Keratinocyte (primary cell): Measurements from ENCODE around the gene CASP7. TPM values are rescaled to one million over a fixed set of nuclear protein-coding genes. Genes with fewer than 3 reads are reported as not detected.

Experiments used
- DNase-seq: peaks from one replicate; pipeline ENCODE4 v3.0.0-alpha.2; 2011; ENCODE audit warnings: low read depth, missing footprints, low spot score
- FAIRE-seq: peaks from 2 replicates; lab custom pipeline; 2011; peaks lifted over from hg19 to GRCh38; lab: Jason Lieb, UNC
- H2AFZ ChIP-seq: 2 replicates; pipeline ENCODE4 v1.6.0; 2012; ENCODE audit warnings: low read length, control low read depth, inconsistent platforms; ENCODE audit not compliant: control insufficient read depth
- H3K27ac ChIP-seq: 2 replicates; pipeline ENCODE4 v1.5.1; 2011; ENCODE audit warnings: low read length; ENCODE audit not compliant: control insufficient read depth, insufficient read depth
- H3K27me3 ChIP-seq: 3 replicates; pipeline ENCODE4 v1.6.0; 2011; ENCODE audit warnings: low read length; ENCODE audit not compliant: control insufficient read depth, insufficient read depth; ENCODE audit errors: extremely low read depth
- H3K36me3 ChIP-seq, 2 experiments: 2 replicates in 1 of 2; 3 replicates in 1 of 2; pipeline ENCODE4 v1.5.1; 2011; ENCODE audit warnings: low read length in 2 of 2, mild to moderate bottlenecking in 1 of 2; ENCODE audit not compliant: control insufficient read depth in 2 of 2, insufficient read depth in 2 of 2; ENCODE audit errors: extremely low read depth in 1 of 2
- H3K4me1 ChIP-seq: 3 replicates; pipeline ENCODE4 v1.5.1; 2011; ENCODE audit warnings: low read length; ENCODE audit not compliant: control insufficient read depth, insufficient read depth; ENCODE audit errors: extremely low read depth
- H3K4me2 ChIP-seq: 3 replicates; pipeline ENCODE4 v1.6.0; 2011; ENCODE audit warnings: low read depth, low read length; ENCODE audit not compliant: control insufficient read depth, insufficient read depth; ENCODE audit errors: extremely low read depth
- H3K4me3 ChIP-seq, 3 experiments: fragments of 200-600 bp in 1 of 3; sonication (generic) in 1 of 3; 2 replicates in 2 of 3; 3 replicates in 1 of 3; pipeline ENCODE4 v1.5.1; 2011 to 2016; ENCODE audit warnings: low read length in 3 of 3, mild to moderate bottlenecking in 3 of 3, control low read depth in 2 of 3, inconsistent platforms in 1 of 3, low read depth in 1 of 3, mixed read lengths in 1 of 3, mixed run types in 1 of 3, moderate library complexity in 1 of 3; ENCODE audit not compliant: control insufficient read depth in 2 of 3, insufficient read depth in 2 of 3; ENCODE audit errors: extremely low read depth in 1 of 3
- H3K79me2 ChIP-seq: 2 replicates; pipeline ENCODE4 v1.6.0; 2012; ENCODE audit warnings: low read length; ENCODE audit not compliant: control insufficient read depth, insufficient read depth
- H3K9ac ChIP-seq: 3 replicates; pipeline ENCODE4 v1.6.0; 2011; ENCODE audit warnings: low read length; ENCODE audit not compliant: control insufficient read depth, insufficient read depth; ENCODE audit errors: extremely low read depth
- H3K9me1 ChIP-seq: 3 replicates; pipeline ENCODE4 v1.6.0; 2011; ENCODE audit warnings: low read length; ENCODE audit not compliant: control insufficient read depth, insufficient read depth; ENCODE audit errors: extremely low read depth
- H3K9me3 ChIP-seq: 2 replicates; pipeline ENCODE4 v1.5.1; 2012; ENCODE audit warnings: low read depth, low read length; ENCODE audit not compliant: control insufficient read depth
- H4K20me1 ChIP-seq: 3 replicates; pipeline ENCODE4 v1.6.0; 2011; ENCODE audit warnings: low read length; ENCODE audit not compliant: control insufficient read depth, insufficient read depth; ENCODE audit errors: extremely low read depth
- EZH2 ChIP-seq: IDR thresholded peaks from one replicate; pipeline ENCODE4 v1.6.1; 2012; ENCODE audit warnings: inconsistent platforms, mild to moderate bottlenecking, low read length, moderate library complexity
- dilution Hi-C: fragments of 300-500 bp; cut with MboI; formaldehyde crosslinking; loops from one replicate; pipeline ENCODE4 v1.7.0; 2020; ENCODE audit warnings: low sequenced_read_pairs; ENCODE audit not compliant: extremely low pct_ligation_motif_present
- polyA plus RNA-seq, 5 experiments: library from polyadenylated mRNA; depleted of rRNA in 3 of 5; stranded (reverse) in 3 of 5; stranded (forward) in 1 of 5; unstranded in 1 of 5; fragments of >200 nt; gene quantifications; 1 replicate in 1 of 5; 2 replicates in 3 of 5; 3 replicates in 1 of 5; pipeline versions ENCODE4 v1.2.1 to v1.2.3, GENCODE V29; 2011 to 2012; ENCODE audit warnings: missing spikeins in 2 of 5, low read depth in 1 of 5, low replicate concordance in 1 of 5
- TF ChIP-seq, protein P1 (sequence below), 3 experiments: IDR thresholded peaks in 1 of 3; conservative IDR thresholded peaks in 1 of 3; optimal IDR thresholded peaks in 1 of 3; 2 replicates in 2 of 3; 3 replicates in 1 of 3; pipeline versions ENCODE3 to v1.5.1; 2011; ENCODE audit warnings: low read length in 3 of 3, mild to moderate bottlenecking in 3 of 3, moderate library complexity in 2 of 3, control low read depth in 1 of 3, inconsistent platforms in 1 of 3; ENCODE audit not compliant: insufficient read depth in 2 of 3; ENCODE audit errors: extremely low read depth in 1 of 3

The CASP7 gene
- polyA plus RNA-seq, 1 donor (not counting 4 experiments of a cell fraction or from before 2014, with no cell fraction given) = 23.2 TPM

DNA sequence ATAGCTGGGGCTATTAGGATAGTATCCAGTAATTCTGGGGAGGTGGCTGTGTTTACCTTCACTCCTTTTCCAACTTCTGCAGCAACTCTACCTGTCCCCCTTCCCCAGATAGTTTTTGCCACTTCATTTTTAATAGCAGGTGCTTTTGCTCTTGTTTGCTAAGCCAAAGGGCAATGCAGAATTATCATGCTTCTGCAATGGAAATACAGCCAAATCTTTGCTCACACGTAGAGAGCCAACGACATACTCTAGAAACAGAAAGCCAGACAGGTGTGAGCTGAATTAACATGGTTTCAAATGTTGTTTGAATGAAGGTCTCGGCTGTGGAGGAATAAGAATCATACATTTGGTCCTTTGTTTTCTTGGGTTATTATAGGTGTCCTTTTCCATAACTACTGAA, 86.2 kb downstream of the CASP7 start:
- H3K79me2 ChIP-seq = no peaks in the 10 kb centered on the region
- H3K9ac ChIP-seq = no peak overlapping the region
- no peak overlapping the region for H3K4me3 ChIP-seq
- DNase-seq (no peak), FAIRE-seq (no peak)
- dilution Hi-C loops = no loop called here
- TF ChIP-seq, protein P1, sequence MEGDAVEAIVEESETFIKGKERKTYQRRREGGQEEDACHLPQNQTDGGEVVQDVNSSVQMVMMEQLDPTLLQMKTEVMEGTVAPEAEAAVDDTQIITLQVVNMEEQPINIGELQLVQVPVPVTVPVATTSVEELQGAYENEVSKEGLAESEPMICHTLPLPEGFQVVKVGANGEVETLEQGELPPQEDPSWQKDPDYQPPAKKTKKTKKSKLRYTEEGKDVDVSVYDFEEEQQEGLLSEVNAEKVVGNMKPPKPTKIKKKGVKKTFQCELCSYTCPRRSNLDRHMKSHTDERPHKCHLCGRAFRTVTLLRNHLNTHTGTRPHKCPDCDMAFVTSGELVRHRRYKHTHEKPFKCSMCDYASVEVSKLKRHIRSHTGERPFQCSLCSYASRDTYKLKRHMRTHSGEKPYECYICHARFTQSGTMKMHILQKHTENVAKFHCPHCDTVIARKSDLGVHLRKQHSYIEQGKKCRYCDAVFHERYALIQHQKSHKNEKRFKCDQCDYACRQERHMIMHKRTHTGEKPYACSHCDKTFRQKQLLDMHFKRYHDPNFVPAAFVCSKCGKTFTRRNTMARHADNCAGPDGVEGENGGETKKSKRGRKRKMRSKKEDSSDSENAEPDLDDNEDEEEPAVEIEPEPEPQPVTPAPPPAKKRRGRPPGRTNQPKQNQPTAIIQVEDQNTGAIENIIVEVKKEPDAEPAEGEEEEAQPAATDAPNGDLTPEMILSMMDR (optimal IDR thresholded peaks at IDR 0.05 in 1 of 3, IDR thresholded peaks at IDR 0.05 in 1 of 3, conservative IDR thresholded peaks at IDR 0.05 in 1 of 3; ENCODE audit: extremely low read depth in 1 of 3, insufficient read depth in 2 of 3, low read length in 3 of 3) = no peak
- TF ChIP-seq EZH2 = no peak
- H4K20me1 ChIP-seq = no peaks in the 10 kb centered on the region
- H2AFZ ChIP-seq = no peak overlapping the region
- H3K27me3 ChIP-seq = peaks cover 3% of the 10 kb centered on the region
- H3K9me1 ChIP-seq = no peaks in the 10 kb centered on the region
- no peaks in the 10 kb centered on the region for H3K4me1 ChIP-seq
- no peak overlapping the region for H3K4me2 ChIP-seq
- H3K27ac ChIP-seq = no peak overlapping the region
- H3K9me3 ChIP-seq = no peaks in the 10 kb centered on the region
- H3K36me3 ChIP-seq = no peaks in the 10 kb centered on the region

DNA sequence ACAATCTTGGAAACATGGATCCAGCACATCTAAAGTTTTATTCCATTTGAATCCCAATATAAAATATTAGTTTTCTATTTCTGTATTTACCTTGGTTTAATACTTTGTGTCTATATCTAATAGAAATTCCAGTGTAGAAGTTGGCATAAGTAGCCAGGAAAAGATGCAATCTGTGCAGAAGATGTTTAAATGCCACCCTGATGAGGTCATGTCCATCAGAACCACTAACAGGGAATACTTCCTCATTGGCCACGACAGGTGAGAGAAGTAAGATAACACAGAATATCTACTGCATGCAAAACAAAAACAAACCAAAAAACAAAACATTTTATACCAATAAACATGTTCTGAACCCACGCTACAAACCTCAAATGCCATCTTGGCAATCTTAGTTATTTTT, 87.5 kb downstream of the CASP7 start:
- no peak overlapping the region for H2AFZ ChIP-seq
- H3K9me1 ChIP-seq = no peaks in the 10 kb centered on the region
- FAIRE-seq (no peak), DNase-seq (no peak)
- H3K27ac ChIP-seq = no peak overlapping the region
- no peaks in the 10 kb centered on the region for H3K79me2 ChIP-seq
- no peaks in the 10 kb centered on the region for H3K4me1 ChIP-seq
- H3K4me2 ChIP-seq = no peak overlapping the region
- H3K36me3 ChIP-seq = no peaks in the 10 kb centered on the region
- no peaks in the 10 kb centered on the region for H3K9me3 ChIP-seq
- no peak overlapping the region for H3K4me3 ChIP-seq
- peaks cover 3% of the 10 kb centered on the region for H3K27me3 ChIP-seq
- H3K9ac ChIP-seq = no peak overlapping the region
- dilution Hi-C loops = no loop called here
- H4K20me1 ChIP-seq = no peaks in the 10 kb centered on the region
- TF ChIP-seq, protein P1 (optimal IDR thresholded peaks at IDR 0.05 in 1 of 3, IDR thresholded peaks at IDR 0.05 in 1 of 3, conservative IDR thresholded peaks at IDR 0.05 in 1 of 3; ENCODE audit: extremely low read depth in 1 of 3, insufficient read depth in 2 of 3, low read length in 3 of 3) = no peak
- TF ChIP-seq EZH2 = no peak
